Measurements from ENCODE around the gene PRKCB. TPM values are rescaled to one million over a fixed set of nuclear protein-coding genes. Genes with fewer than 3 reads are reported as not detected.

The PRKCB gene
- total RNA-seq, 2 donors from 2014 or later, result 17.5 to 26.9 TPM

Small RNA genes within 50 kb of the gene (microRNA-seq; reads per million reads assigned to microRNA genes)
- 0 reads per million in 2 donors for gene MIR1273H (ENCODE audit: borderline microRNAs expressed in 2 of 2)

Other genes starting within 250 kb of the PRKCB start
- gene NDUFAB1, start 239.7 kb upstream of the PRKCB start, total RNA-seq, result 10 to 100 TPM; 56.1 to 61.0 TPM
- 10 to 100 TPM in 1 of 2 donors, 1 to 10 TPM in 1; 7.7 to 10.2 TPM for gene PALB2, start 194.7 kb upstream of the PRKCB start, total RNA-seq
- gene DCTN5, start 194.5 kb upstream of the PRKCB start, total RNA-seq, result 10 to 100 TPM; 46.7 to 48.2 TPM
- 1 to 10 TPM in 1 of 2 donors, under 1 TPM in 1; 0.67 to 1.8 TPM for gene PLK1, start 157.1 kb upstream of the PRKCB start, total RNA-seq
- not detected for gene ERN2, start 122.8 kb upstream of the PRKCB start, total RNA-seq
- gene CHP2, start 81.0 kb upstream of the PRKCB start, total RNA-seq, result under 1 TPM in 1 of 2 donors, not detected in 1; 0.14 TPM